Heart left ventricle (tissue), 13 donors: ENCODE results near the gene IL31RA.

Experiments used
- CTCF ChIP-seq, 12 donors: fragments of 200-600 bp; sonication (generic) in 4 of 12; IDR thresholded peaks; one replicate each; pipeline versions ENCODE4 v1.5.0 to v1.8.0; 2018 to 2022; ENCODE audit warnings: antibody characterized with exemption in 12 of 12, mild to moderate bottlenecking in 5 of 12
- POLR2A ChIP-seq, 2 donors: fragments of 450-650 bp; IDR thresholded peaks; one replicate each; pipeline ENCODE4 v1.6.1; 2017; ENCODE audit warnings: antibody characterized with exemption in 2 of 2, mild to moderate bottlenecking in 2 of 2, moderate library complexity in 2 of 2
- donor health status: ischemic (EF 13 %, LVEDD 7.1; RV severe dilation, severe dysfunction).
- donor health status: DM: no; HTN: yes; CAD: no.
- donor health status: DM: no; HTN: no; CAD: no.
- donor health status: ischemic (EF 25% LVEDD 6.9; RV normal size, moderate dysfunction).
- donor health status: ischemic (EF 25% LVEDD 5.7; RV mildly dilated, moderate dysfunction).
- donor health status: ischemic (EF 35%, LVEDD 5.7; RV mildly dilated, moderate dysfunction).
- donor health status: nonischemic (EF 11% LVEDD 7.7; RV severe dilation, severe dysfunction).
- donor health status: DM: yes; HTN: yes; CAD: no.
- donor health status: PGD.
- donor health status: ischemic (EF 29% LVEDD 5.4; RV normal size, mild dysfunction).
- donor health status: nonischemic (EF 23%, LVEDD 6.1; RV moderate dilation, normal function).

- TF ChIP-seq CTCF (IDR thresholded peaks at IDR 0.05) (no peak), POLR2A (IDR thresholded peaks at IDR 0.05) (no peak)
Measured at GRCh38 chr5:55860709-55861108, 9.6 kb downstream of the IL31RA start.
